Cardiac muscle cell (in vitro differentiated cells and primary cell): ENCODE results near the gene HCFC1. TPM values are rescaled to one million over a fixed set of nuclear protein-coding genes. Genes with fewer than 3 reads are reported as not detected.

Experiments
- DNase-seq, 2 donors: peaks; one replicate each; pipeline versions ENCODE4 v3.0.0 to v3.0.0-alpha.2; 2010 to 2017; ENCODE audit warnings: low read depth in 1 of 2, low spot score in 1 of 2
- H3K27ac ChIP-seq: fragments of 200-600 bp; sonication (generic); 2 replicates; pipeline ENCODE4 v1.5.1; 2016
- H3K27me3 ChIP-seq: fragments of 200-600 bp; sonication (generic); 2 replicates; pipeline ENCODE4 v1.6.0; 2016; ENCODE audit warnings: control low read depth
- H3K36me3 ChIP-seq: fragments of 200-600 bp; sonication (generic); 2 replicates; pipeline ENCODE4 v1.5.1; 2016; ENCODE audit warnings: control low read depth
- H3K4me1 ChIP-seq: fragments of 200-600 bp; sonication (generic); 2 replicates; pipeline ENCODE4 v1.8.1; 2017; ENCODE audit warnings: low read depth, mild to moderate bottlenecking, mixed run types
- H3K4me3 ChIP-seq: fragments of 200-600 bp; sonication (generic); 2 replicates; pipeline ENCODE4 v1.5.1; 2016; ENCODE audit warnings: mild to moderate bottlenecking
- H3K9me3 ChIP-seq: fragments of 200-600 bp; sonication (generic); 2 replicates; pipeline ENCODE4 v1.5.1; 2017; ENCODE audit warnings: low read depth, mild to moderate bottlenecking, control low read depth
- CTCF ChIP-seq: IDR thresholded peaks from 2 replicates; pipeline ENCODE4 v1.5.1; 2012; ENCODE audit warnings: low read depth, mild to moderate bottlenecking, low read length
- polyA plus RNA-seq: library from polyadenylated mRNA; unstranded; fragments of >200 nt; fragmentation: Nextera tagmentation; extraction: Ambion mirVana; gene quantifications from 2 replicates; pipeline ENCODE4 v1.2.1, GENCODE V29; 2016
- total RNA-seq: library from RNA; depleted of rRNA; stranded (reverse); fragments of >200 nt; gene quantifications from 2 replicates; pipeline ENCODE4 v1.2.3, GENCODE V29; 2016

Gene HCFC1
- total and polyA plus RNA-seq, 2 experiments from 2014 or later: 21.5 to 85.6 TPM

GRCh38 chrX:153909980-153910360 is 61.6 kb downstream of the HCFC1 start:
- H3K9me3 ChIP-seq: no peaks in the 10 kb centered on the region
- H3K4me1 ChIP-seq: no peaks in the 10 kb centered on the region
- H3K27me3 ChIP-seq: no peaks in the 10 kb centered on the region
- no peak overlapping the region for H3K27ac ChIP-seq
- no peak overlapping the region for H3K4me3 ChIP-seq
- TF ChIP-seq CTCF: no peak
- no peaks in the 10 kb centered on the region for H3K36me3 ChIP-seq
- DNase-seq: no peak

GRCh38 chrX:153909024-153909979 is 62.3 kb downstream of the HCFC1 start:
- peak in 1 of 2 donors; percentile 48 for DNase-seq

GRCh38 chrX:153908219-153908860 is 63.3 kb downstream of the HCFC1 start:
- TF ChIP-seq CTCF: no peak
- H3K27ac ChIP-seq: no peak overlapping the region
- no peaks in the 10 kb centered on the region for H3K4me1 ChIP-seq
- no peaks in the 10 kb centered on the region for H3K9me3 ChIP-seq
- no peak for DNase-seq
- no peaks in the 10 kb centered on the region for H3K36me3 ChIP-seq
- H3K4me3 ChIP-seq: no peak overlapping the region
- H3K27me3 ChIP-seq: no peaks in the 10 kb centered on the region

More at GRCh38 chrX:153909024-153909979, 62.3 kb downstream of the HCFC1 start:
- Histone ChIP-seq H3K9me3 (no peaks in the 10 kb centered on the region), H3K27ac (no peak overlapping the region), H3K4me3 (no peak overlapping the region), H3K36me3 (no peaks in the 10 kb centered on the region), H3K27me3 (no peaks in the 10 kb centered on the region), H3K4me1 (no peaks in the 10 kb centered on the region)
- no peak for TF ChIP-seq CTCF

- Histone ChIP-seq H3K27ac (no peak overlapping the region), H3K36me3 (no peaks in the 10 kb centered on the region), H3K9me3 (no peaks in the 10 kb centered on the region), H3K27me3 (no peaks in the 10 kb centered on the region), H3K4me3 (no peak overlapping the region), H3K4me1 (no peaks in the 10 kb centered on the region)
- no peak for DNase-seq
- no peak for TF ChIP-seq CTCF
Measured at GRCh38 chrX:153907456-153907855, 64.2 kb downstream of the HCFC1 start.

- H3K4me3 ChIP-seq: no peak overlapping the region
- H3K27me3 ChIP-seq: no peaks in the 10 kb centered on the region
- H3K9me3 ChIP-seq: no peaks in the 10 kb centered on the region
- DNase-seq: no peak
- H3K36me3 ChIP-seq: no peaks in the 10 kb centered on the region
- H3K4me1 ChIP-seq: no peaks in the 10 kb centered on the region
- no peak for TF ChIP-seq CTCF
- H3K27ac ChIP-seq: no peak overlapping the region
Measured at GRCh38 chrX:153906126-153906917, 65.3 kb downstream of the HCFC1 start.
